SK-N-SH (cell line): ENCODE results near the gene FAT2. TPM values are rescaled to one million over a fixed set of nuclear protein-coding genes. Genes with fewer than 3 reads are reported as not detected.

Experiments
- CTCF ChIA-PET: fragments of 300-600, 350-600 bp; formaldehyde crosslinking; extraction: SDS; loops from one replicate; lab custom pipeline; 2021; lab: Yijun Ruan, JAX
- POLR2A ChIA-PET: fragments of 350-600 bp; sonication (Branson Sonifier 250); formaldehyde crosslinking; extraction: SDS; loops from one replicate; lab custom pipeline; 2020; ENCODE audit warnings: antibody characterized with exemption, inconsistent platforms; lab: Yijun Ruan, JAX
- DNase-seq: peaks from one replicate; pipeline ENCODE4 v3.0.0; 2012
- H2AFZ ChIP-seq: fragments of 200-600 bp; sonication (generic); 2 replicates; pipeline ENCODE4 v1.8.1; 2016; ENCODE audit warnings: antibody characterized with exemption, mild to moderate bottlenecking, low read depth
- H3F3A ChIP-seq: fragments of 200-600 bp; sonication (generic); replicated peaks from 2 replicates; pipeline ENCODE3; 2016; ENCODE audit warnings: antibody characterized with exemption, mild to moderate bottlenecking; ENCODE audit not compliant: insufficient read depth
- H3K27ac ChIP-seq, 2 experiments: fragments of 200-500 bp in 1 of 2; fragments of 200-600 bp in 1 of 2; sonication (Bioruptor generic) in 1 of 2; sonication (generic), shearing (Covaris generic) in 1 of 2; 2 replicates each; pipeline versions ENCODE4 v1.5.1 to v1.6.1; 2014 to 2016; ENCODE audit warnings: low read depth in 2 of 2, inconsistent platforms in 1 of 2, low read length in 1 of 2, mild to moderate bottlenecking in 1 of 2, mixed read lengths in 1 of 2
- H3K27me3 ChIP-seq: fragments of 200-600 bp; sonication (generic), shearing (Covaris generic); 2 replicates; pipeline ENCODE4 v1.6.1; 2016; ENCODE audit warnings: mixed run types; ENCODE audit not compliant: insufficient read depth
- H3K36me3 ChIP-seq, 2 experiments: fragments of 200-500 bp in 1 of 2; fragments of 200-600 bp in 1 of 2; sonication (Bioruptor generic) in 1 of 2; sonication (generic) in 1 of 2; replicated peaks in 1 of 2; 2 replicates each; pipeline versions ENCODE3 to v1.5.1; 2014 to 2016; ENCODE audit warnings: low read length in 1 of 2, mild to moderate bottlenecking in 1 of 2; ENCODE audit not compliant: insufficient read depth in 2 of 2, control insufficient read depth in 1 of 2
- H3K4me1 ChIP-seq, 2 experiments: fragments of 200-500 bp in 1 of 2; fragments of 200-600 bp in 1 of 2; sonication (Bioruptor generic) in 1 of 2; sonication (generic), shearing (Covaris generic) in 1 of 2; 2 replicates each; pipeline versions ENCODE4 v1.5.1 to v1.6.1; 2014 to 2016; ENCODE audit warnings: low read depth in 1 of 2, low read length in 1 of 2, mixed run types in 1 of 2; ENCODE audit not compliant: insufficient read depth in 2 of 2, control insufficient read depth in 1 of 2
- H3K4me2 ChIP-seq: fragments of 200-600 bp; sonication (generic), shearing (Covaris generic); 2 replicates; pipeline ENCODE4 v1.6.1; 2017; ENCODE audit warnings: mixed run types
- H3K4me3 ChIP-seq, 2 experiments: fragments of 200-500 bp in 1 of 2; fragments of 200-600 bp in 1 of 2; sonication (Bioruptor generic) in 1 of 2; sonication (generic), shearing (Covaris generic) in 1 of 2; 2 replicates each; pipeline versions ENCODE4 v1.5.1 to v1.8.1; 2014 to 2016; ENCODE audit warnings: low read depth in 2 of 2, inconsistent platforms in 1 of 2, low read length in 1 of 2, mild to moderate bottlenecking in 1 of 2, mixed read lengths in 1 of 2, moderate library complexity in 1 of 2
- H3K79me2 ChIP-seq: fragments of 200-600 bp; sonication (generic); 2 replicates; pipeline ENCODE4 v1.8.1; 2017; ENCODE audit warnings: mild to moderate bottlenecking; ENCODE audit not compliant: insufficient read depth
- H3K9ac ChIP-seq: fragments of 200-600 bp; sonication (generic); 2 replicates; pipeline ENCODE4 v1.6.1; 2017; ENCODE audit warnings: mixed run types
- H3K9me2 ChIP-seq: fragments of 200-600 bp; sonication (generic); 2 replicates; pipeline ENCODE4 v1.6.1; 2017; ENCODE audit warnings: mixed run types
- H3K9me3 ChIP-seq: fragments of 200-600 bp; sonication (generic); 2 replicates; pipeline ENCODE4 v1.6.1; 2017; ENCODE audit warnings: mixed run types, mild to moderate bottlenecking, moderate library complexity
- H4K20me1 ChIP-seq: fragments of 200-600 bp; sonication (generic); 2 replicates; pipeline ENCODE4 v1.6.1; 2017; ENCODE audit warnings: mild to moderate bottlenecking, mixed run types; ENCODE audit not compliant: insufficient read depth
- CHD2 ChIP-seq: fragments of 150-350 bp; IDR thresholded peaks from 2 replicates; pipeline ENCODE4 v1.6.1; 2018; ENCODE audit warnings: low read length; ENCODE audit not compliant: partially characterized antibody
- EP300 ChIP-seq, 2 experiments: IDR thresholded peaks; 2 replicates each; pipeline versions ENCODE4 v1.4.0 to v1.6.1; 2012; ENCODE audit warnings: borderline replicate concordance in 1 of 2, low read depth in 1 of 2, low read length in 1 of 2
- EZH2phosphoT487 ChIP-seq: fragments of 200-600 bp; sonication (generic); IDR thresholded peaks from 2 replicates; pipeline ENCODE4 v1.6.1; 2017; ENCODE audit warnings: low read depth, mixed run types, mild to moderate bottlenecking, antibody characterized with exemption, moderate library complexity, borderline replicate concordance
- FOXM1 ChIP-seq: IDR thresholded peaks from 2 replicates; pipeline ENCODE4 v1.4.0; 2012; ENCODE audit warnings: low read depth, mild to moderate bottlenecking
- JUND ChIP-seq: IDR thresholded peaks from 2 replicates; pipeline ENCODE4 v1.4.0; 2012
- MEF2A ChIP-seq: IDR thresholded peaks from 2 replicates; pipeline ENCODE4 v1.4.0; 2012; ENCODE audit warnings: low read depth, borderline replicate concordance
- NFIC ChIP-seq: IDR thresholded peaks from 2 replicates; pipeline ENCODE4 v1.4.0; 2012; ENCODE audit warnings: borderline replicate concordance
- NRF1 ChIP-seq: IDR thresholded peaks from 2 replicates; pipeline ENCODE4 v1.6.1; 2012; ENCODE audit warnings: low read depth, mild to moderate bottlenecking, low read length
- RCOR1 ChIP-seq: fragments of 150-350 bp; IDR thresholded peaks from 2 replicates; pipeline ENCODE4 v1.6.1; 2017; ENCODE audit warnings: antibody characterized with exemption, low read length
- RFX5 ChIP-seq: IDR thresholded peaks from 2 replicates; pipeline ENCODE4 v1.6.1; 2012; ENCODE audit warnings: mild to moderate bottlenecking, improper control_type of control experiment, low read length
- RXRA ChIP-seq: IDR thresholded peaks from 2 replicates; pipeline ENCODE4 v1.4.0; 2012; ENCODE audit warnings: low read depth, mild to moderate bottlenecking, borderline replicate concordance
- SIN3A ChIP-seq: IDR thresholded peaks from 2 replicates; pipeline ENCODE4 v1.6.1; 2012; ENCODE audit warnings: low read depth, mild to moderate bottlenecking, low read length, moderate library complexity, borderline replicate concordance
- TAF1 ChIP-seq: IDR thresholded peaks from 2 replicates; pipeline ENCODE4 v1.6.1; 2012; ENCODE audit warnings: low read depth, mild to moderate bottlenecking, low read length, moderate library complexity, borderline replicate concordance
- TEAD4 ChIP-seq: IDR thresholded peaks from 2 replicates; pipeline ENCODE4 v1.4.0; 2012; ENCODE audit warnings: mild to moderate bottlenecking, borderline replicate concordance; ENCODE audit not compliant: insufficient read depth
- WGBS: methylation state at CpG from one replicate; pipeline ENCODE4 v1.1.6; 2017; ENCODE audit warnings: low lambda C conversion rate; 5-methylcytosine and 5-hydroxymethylcytosine counted together
- polyA plus RNA-seq, 3 experiments: library from polyadenylated mRNA; depleted of rRNA; stranded (reverse); fragments of >200 nt; gene quantifications; 2 replicates each; pipeline ENCODE4 v1.2.3, GENCODE V29; 2012
- TF ChIP-seq, protein P1 (sequence below): fragments of 200-600 bp; sonication (generic); IDR thresholded peaks from 2 replicates; pipeline ENCODE4 v1.6.1; 2017; ENCODE audit warnings: antibody characterized with exemption, mild to moderate bottlenecking, moderate library complexity

Gene FAT2
- polyA plus RNA-seq, 1 of the 3 experiments (the other 2 are of a cell fraction): not detected

DNA sequence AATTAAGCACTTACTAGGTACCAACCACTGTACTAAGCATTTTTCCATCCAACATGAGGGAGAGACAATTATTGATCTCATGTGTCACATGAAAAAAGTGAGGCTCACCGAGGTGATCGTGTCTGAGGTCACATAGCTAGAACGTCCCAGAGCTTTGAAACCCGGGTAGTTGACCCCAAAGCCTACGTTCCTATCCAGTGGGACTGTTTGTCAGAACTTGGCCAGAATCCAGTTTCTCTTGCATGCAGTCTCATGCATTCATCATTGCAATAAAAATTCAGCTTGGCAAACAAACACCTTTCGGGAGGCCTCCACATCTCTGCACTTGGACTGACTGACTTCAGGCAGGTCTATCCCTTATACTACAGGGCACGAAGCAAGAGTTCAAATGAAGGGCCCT is 23.4 kb upstream of the FAT2 start:
- Histone ChIP-seq H4K20me1 (no peaks in the 10 kb centered on the region), H3K79me2 (no peaks in the 10 kb centered on the region)
- 39% methylated on average over 7 of the region's 7 CpGs for whole genome bisulfite sequencing

DNA sequence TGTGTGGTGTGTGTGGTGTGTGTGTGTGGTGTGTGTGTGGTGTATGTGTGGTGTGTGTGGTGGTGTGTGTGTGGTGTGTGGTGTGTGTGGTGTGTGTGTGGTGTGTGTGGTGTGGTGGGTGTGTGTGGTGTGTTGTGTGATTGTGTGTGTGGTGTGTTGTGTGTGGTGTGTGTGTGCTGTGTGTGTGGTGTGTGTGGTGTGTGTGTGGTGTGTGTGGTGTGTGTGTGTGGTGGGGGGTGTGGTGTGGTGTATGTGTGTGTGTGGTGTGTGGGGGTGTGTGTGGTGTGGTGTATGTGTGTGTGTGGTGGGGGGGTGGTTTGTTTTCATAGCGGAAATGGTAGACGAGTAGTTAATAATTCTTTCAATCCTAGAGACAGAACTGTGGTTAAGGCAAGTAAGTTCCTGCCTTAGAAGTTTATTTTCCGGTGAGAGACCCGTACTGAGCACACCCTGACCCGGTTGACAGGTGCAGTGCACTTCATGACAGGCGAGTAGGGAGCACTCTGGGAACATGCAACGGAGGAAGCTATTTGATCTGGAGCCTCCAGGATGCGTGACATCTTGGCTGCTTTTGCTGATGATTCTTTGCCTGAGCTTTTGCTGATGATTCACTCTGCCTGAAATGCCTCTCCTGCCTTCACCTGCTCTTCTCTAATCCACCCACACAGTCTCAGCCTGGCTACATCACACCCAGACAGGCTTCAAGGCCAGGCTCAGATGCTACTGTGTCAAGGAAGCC is 21.7 kb upstream of the FAT2 start:
- WGBS: 63% methylated on average over 8 of the region's 8 CpGs
- ChIA-PET CTCF (interaction anchor here (2.4 kb wide), 1 partner anchor 39 kb away, joined by 8 read pairs; no protein-coding TSS in a partner anchor), POLR2A (no interaction called here)
- Histone ChIP-seq H3K9ac (no peak overlapping the region), H3K27ac (no peak overlapping the region), H3K4me1 (no peaks in the 10 kb centered on the region), H4K20me1 (no peaks in the 10 kb centered on the region), H3F3A (no peaks in the 10 kb centered on the region), H3K4me3 (no peak overlapping the region), H3K27me3 (no peaks in the 10 kb centered on the region), H3K9me3 (no peaks in the 10 kb centered on the region), H3K79me2 (no peaks in the 10 kb centered on the region), H2AFZ (no peak overlapping the region), H3K9me2 (no peaks in the 10 kb centered on the region), H3K4me2 (no peak overlapping the region), H3K36me3 (no peaks in the 10 kb centered on the region)
- TF ChIP-seq NRF1: no peak
- no peak for TF ChIP-seq JUND
- TF ChIP-seq NFIC: no peak
- TF ChIP-seq EZH2phosphoT487: no peak
- TF ChIP-seq MEF2A: no peak
- TF ChIP-seq EP300 (IDR thresholded peaks at IDR 0.05; ENCODE audit: borderline replicate concordance in 1 of 2, low read depth in 1 of 2, low read length in 1 of 2): no peak
- DNase-seq: no peak

More for the DNA sequence above, 23.4 kb upstream of the FAT2 start:
- Histone ChIP-seq H3K36me3 (no peaks in the 10 kb centered on the region), H3K4me3 (no peak overlapping the region), H3K27me3 (no peaks in the 10 kb centered on the region), H3K9me2 (no peaks in the 10 kb centered on the region), H2AFZ (no peak overlapping the region), H3K4me2 (no peak overlapping the region), H3K9me3 (no peaks in the 10 kb centered on the region), H3F3A (no peaks in the 10 kb centered on the region), H3K4me1 (no peaks in the 10 kb centered on the region), H3K9ac (no peak overlapping the region), H3K27ac (no peak overlapping the region)
- DNase-seq: no peak
- CTCF ChIA-PET: interaction anchor here (1.1 to 2.4 kb wide), 2 partner anchors 28 to 37 kb away, joined by 3 to 8 read pairs; no protein-coding TSS in a partner anchor
- POLR2A ChIA-PET: no interaction called here
- TF ChIP-seq RFX5 (no peak), TEAD4 (no peak), SIN3A (no peak), RXRA (no peak), RCOR1 (no peak), FOXM1 (no peak), TAF1 (no peak), CHD2 (no peak)
- TF ChIP-seq, protein P1, sequence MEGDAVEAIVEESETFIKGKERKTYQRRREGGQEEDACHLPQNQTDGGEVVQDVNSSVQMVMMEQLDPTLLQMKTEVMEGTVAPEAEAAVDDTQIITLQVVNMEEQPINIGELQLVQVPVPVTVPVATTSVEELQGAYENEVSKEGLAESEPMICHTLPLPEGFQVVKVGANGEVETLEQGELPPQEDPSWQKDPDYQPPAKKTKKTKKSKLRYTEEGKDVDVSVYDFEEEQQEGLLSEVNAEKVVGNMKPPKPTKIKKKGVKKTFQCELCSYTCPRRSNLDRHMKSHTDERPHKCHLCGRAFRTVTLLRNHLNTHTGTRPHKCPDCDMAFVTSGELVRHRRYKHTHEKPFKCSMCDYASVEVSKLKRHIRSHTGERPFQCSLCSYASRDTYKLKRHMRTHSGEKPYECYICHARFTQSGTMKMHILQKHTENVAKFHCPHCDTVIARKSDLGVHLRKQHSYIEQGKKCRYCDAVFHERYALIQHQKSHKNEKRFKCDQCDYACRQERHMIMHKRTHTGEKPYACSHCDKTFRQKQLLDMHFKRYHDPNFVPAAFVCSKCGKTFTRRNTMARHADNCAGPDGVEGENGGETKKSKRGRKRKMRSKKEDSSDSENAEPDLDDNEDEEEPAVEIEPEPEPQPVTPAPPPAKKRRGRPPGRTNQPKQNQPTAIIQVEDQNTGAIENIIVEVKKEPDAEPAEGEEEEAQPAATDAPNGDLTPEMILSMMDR: no peak
